ENCODE results near the gene LGR4.

DNA sequence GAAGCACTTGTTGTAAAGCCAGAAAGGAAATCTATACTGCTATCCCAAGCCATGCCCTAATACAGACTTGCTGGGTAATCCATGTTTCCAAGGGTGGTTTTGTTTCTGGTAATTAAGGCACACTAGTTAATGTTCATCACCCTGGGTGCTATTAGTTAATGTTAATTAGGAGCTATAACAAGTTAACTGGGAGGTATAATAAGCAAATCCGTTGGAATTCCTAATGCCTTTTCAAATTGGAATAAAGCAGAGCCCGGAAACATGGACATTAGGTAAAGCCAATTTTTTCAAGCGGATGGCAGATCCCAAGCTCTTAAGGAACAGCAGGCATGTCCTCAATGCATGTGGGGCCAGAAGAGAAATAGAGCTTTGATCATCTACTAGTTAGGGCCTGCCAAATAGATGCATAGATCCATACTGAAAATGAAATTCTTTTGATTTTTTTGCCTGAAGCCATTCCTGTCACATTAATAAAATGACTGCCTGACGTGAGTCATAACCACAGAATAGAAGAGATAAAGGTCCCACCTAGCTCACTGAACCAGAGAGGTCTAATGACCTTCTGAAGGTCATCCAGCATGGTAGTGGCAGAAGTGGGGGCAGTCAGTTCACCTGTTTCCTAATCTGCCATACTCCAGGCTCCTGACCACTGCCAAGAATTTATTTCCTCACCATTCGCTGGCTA is 81.1 kb downstream of the LGR4 start:
- TF ChIP-seq, protein P1, sequence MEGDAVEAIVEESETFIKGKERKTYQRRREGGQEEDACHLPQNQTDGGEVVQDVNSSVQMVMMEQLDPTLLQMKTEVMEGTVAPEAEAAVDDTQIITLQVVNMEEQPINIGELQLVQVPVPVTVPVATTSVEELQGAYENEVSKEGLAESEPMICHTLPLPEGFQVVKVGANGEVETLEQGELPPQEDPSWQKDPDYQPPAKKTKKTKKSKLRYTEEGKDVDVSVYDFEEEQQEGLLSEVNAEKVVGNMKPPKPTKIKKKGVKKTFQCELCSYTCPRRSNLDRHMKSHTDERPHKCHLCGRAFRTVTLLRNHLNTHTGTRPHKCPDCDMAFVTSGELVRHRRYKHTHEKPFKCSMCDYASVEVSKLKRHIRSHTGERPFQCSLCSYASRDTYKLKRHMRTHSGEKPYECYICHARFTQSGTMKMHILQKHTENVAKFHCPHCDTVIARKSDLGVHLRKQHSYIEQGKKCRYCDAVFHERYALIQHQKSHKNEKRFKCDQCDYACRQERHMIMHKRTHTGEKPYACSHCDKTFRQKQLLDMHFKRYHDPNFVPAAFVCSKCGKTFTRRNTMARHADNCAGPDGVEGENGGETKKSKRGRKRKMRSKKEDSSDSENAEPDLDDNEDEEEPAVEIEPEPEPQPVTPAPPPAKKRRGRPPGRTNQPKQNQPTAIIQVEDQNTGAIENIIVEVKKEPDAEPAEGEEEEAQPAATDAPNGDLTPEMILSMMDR (IDR thresholded peaks at IDR 0.05): no peak
- TF ChIP-seq POLR2A (IDR thresholded peaks at IDR 0.05): no peak

Data from testis (tissue), 2 donors.